Muscle of leg (tissue), 11 donors: ENCODE results near the gene TOGARAM1. TPM values are rescaled to one million over a fixed set of nuclear protein-coding genes. Genes with fewer than 3 reads are reported as not detected.
"Not testable (repeated sequence)": the region's sequence is repeated elsewhere in the genome, so short reads cannot be mapped to it uniquely, and the experiment has no call there.

ENCODE experiments used
- DNase-seq: peaks from one replicate; pipeline ENCODE4 v3.0.0; 2013
- H3K27ac ChIP-seq: one replicate; pipeline ENCODE4 v1.5.1; 2013; ENCODE audit warnings: mild to moderate bottlenecking, low read length, control low read depth
- H3K27me3 ChIP-seq: one replicate; pipeline ENCODE4 v1.6.1; 2013; ENCODE audit warnings: low read length; ENCODE audit not compliant: control insufficient read depth, insufficient read depth
- H3K36me3 ChIP-seq: one replicate; pipeline ENCODE4 v1.6.1; 2013; ENCODE audit warnings: low read length; ENCODE audit not compliant: control insufficient read depth, insufficient read depth
- H3K4me1 ChIP-seq: one replicate; pipeline ENCODE4 v1.6.1; 2013; ENCODE audit warnings: low read length; ENCODE audit not compliant: control insufficient read depth, insufficient read depth
- H3K4me3 ChIP-seq: one replicate; pipeline ENCODE4 v1.5.1; 2013; ENCODE audit warnings: low read length, control low read depth
- H3K9me3 ChIP-seq: replicated peaks from 2 replicates; pipeline ENCODE4 v1.6.1; 2013; ENCODE audit warnings: low read depth, low read length; ENCODE audit not compliant: control insufficient read depth
- WGBS: methylation state at CpG from one replicate; pipeline ENCODE4 v1.1.5; 2013; ENCODE audit warnings: missing lambda C conversion rate; ENCODE audit not compliant: insufficient coverage; 5-methylcytosine and 5-hydroxymethylcytosine counted together
- polyA plus RNA-seq, 8 donors: library from polyadenylated mRNA; unstranded; fragments of 120-200 nt; gene quantifications; one replicate each; pipeline versions ENCODE4 v1.2.1 to v1.2.3, GENCODE V29; 2013; ENCODE audit warnings: inconsistent platforms in 1 of 8, low replicate concordance in 1 of 8; ENCODE audit not compliant: insufficient read length in 8 of 8, insufficient read depth in 1 of 8
- total RNA-seq: library from RNA; stranded (reverse); fragments of 120-200 nt; gene quantifications from one replicate; pipeline ENCODE4 v1.2.4, GENCODE V29; 2013

TOGARAM1 gene
- total and polyA plus RNA-seq, 9 donors, result 20.5 to 29.9 (median 22.1) TPM

DNA sequence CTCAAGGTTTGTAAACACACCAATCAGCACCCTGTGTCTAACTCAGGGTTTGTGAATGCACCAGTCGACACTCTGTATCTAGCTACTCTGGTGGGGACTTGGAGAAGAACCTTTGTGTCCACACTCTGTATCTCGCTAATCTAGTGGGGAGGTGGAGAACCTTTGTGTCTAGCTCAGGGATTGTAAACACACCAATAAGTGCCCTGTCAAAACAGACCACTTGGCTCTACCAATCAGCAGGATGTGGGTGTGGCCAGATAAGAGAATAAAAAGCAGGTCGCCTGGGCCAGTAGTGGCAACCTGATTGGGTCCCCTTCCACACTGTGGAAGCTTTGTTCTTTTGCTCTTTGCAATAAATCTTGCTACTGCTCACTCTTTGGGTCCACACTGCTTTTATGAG is 119.1 kb downstream of the TOGARAM1 start:
- no CpG with 5 or more reads among the region's 3 CpGs for WGBS
- H3K36me3 ChIP-seq, H3K27me3 ChIP-seq, H3K27ac ChIP-seq, H3K4me1 ChIP-seq, DNase-seq, H3K9me3 ChIP-seq, H3K4me3 ChIP-seq: not testable (repeated sequence)

DNA sequence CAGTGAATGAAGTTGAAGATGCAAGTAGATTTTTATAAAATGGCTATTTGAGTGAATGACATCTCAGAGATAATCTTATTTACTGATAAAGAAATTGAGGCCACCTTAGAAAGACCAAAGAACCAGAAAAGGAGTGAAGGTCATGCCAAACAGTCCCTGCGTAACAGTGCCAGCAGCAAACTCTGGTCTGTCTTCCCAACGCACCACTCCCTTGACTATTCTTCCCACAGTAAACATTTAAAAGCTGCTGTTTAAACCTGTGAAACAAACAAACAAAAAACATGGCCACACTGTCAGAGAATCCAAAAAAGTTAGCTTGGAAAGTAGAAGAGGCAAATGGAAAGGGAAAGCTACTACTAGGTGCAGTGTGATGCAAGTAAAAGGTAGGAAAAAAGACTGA is 120.4 kb downstream of the TOGARAM1 start:
- H3K9me3 ChIP-seq, result no peaks in the 10 kb centered on the region
- no peaks in the 10 kb centered on the region for H3K36me3 ChIP-seq
- H3K27me3 ChIP-seq, result no peaks in the 10 kb centered on the region
- peaks cover 10% of the 10 kb centered on the region for H3K4me1 ChIP-seq
- no CpG with 5 or more reads among the region's 2 CpGs for WGBS
- H3K4me3 ChIP-seq, result no peak overlapping the region
- H3K27ac ChIP-seq, result no peak overlapping the region
- no peak for DNase-seq

DNA sequence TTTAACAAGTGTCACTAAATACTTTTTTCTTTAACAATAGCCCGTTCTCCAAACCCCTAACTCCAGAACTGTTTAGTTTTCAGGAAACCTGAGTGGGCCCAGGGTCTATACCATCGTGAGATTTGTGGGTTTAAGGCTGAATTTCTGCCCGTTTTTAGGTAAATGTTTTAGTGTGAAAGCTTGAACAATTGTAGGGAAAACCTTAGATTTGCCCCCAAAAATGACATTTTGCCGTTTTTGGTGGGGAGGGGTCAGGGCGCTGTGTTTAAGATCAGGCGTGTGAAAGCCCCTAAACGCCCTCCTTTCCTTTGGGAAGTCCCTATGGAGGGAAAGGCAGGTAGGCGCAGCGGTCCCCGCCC is 121.6 kb downstream of the TOGARAM1 start:
- H3K36me3 ChIP-seq, result no peaks in the 10 kb centered on the region
- H3K4me1 ChIP-seq, result peaks cover 10% of the 10 kb centered on the region
- no peak for DNase-seq
- no peaks in the 10 kb centered on the region for H3K9me3 ChIP-seq
- no peaks in the 10 kb centered on the region for H3K27me3 ChIP-seq
- peak overlapping the region; percentile 74 for H3K27ac ChIP-seq
- 0% methylated on average over 5 of the region's 10 CpGs for WGBS
- H3K4me3 ChIP-seq, result peak overlapping the region; percentile 65

DNA sequence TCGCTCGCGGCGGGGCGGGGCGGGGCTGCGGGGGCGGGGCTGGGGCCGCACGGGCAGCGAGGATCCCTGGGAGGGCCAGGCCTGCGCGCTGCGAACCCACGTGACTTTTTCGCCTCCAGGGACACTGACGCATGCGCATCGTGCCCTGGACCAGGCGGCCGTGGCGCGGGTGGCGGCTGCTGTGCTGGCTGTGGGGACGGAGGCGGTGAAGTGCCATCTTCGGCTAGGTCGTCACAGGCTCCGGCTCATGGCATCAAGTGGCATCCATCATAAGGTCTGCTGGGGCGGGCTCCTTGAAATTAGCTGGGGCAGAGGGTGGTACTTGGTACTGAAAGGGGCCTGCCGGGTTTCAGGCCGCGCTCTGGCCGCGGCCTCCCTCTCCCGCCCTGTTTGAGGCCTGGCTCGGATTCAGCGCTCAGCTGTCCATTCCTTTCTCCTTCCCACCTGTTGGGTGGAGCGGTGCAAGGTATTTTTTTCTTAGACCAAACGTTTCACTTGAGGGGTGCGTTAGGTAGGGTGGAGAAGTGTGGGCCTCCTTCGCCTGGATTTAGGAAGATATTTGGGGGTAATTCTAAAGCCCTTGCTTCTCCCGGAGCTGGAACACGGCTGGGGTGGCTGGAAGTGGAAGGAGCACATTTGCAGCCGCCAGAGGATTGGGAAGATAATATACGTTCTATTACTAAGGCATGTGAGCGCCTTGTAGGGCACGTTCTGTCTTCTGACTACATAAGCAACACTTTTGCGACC is 122.2 kb downstream of the TOGARAM1 start, which contains the start of gene PRPF39:
Gene PRPF39 (plus strand): TSS at position 141 of the 747 bp plus-strand sequence. CDS start 11,124 bp downstream, outside the sequence.
- Histone ChIP-seq H3K36me3 (no peaks in the 10 kb centered on the region), H3K4me3 (peak within 1 kb of the TSS; percentile 65), H3K27me3 (no peaks in the 10 kb centered on the region), H3K4me1 (peaks cover 10% of the 10 kb centered on the region), H3K9me3 (no peaks in the 10 kb centered on the region), H3K27ac (peak within 1 kb of the TSS; percentile 90)
- WGBS, result 0% methylated on average over 34 of the region's 49 CpGs
- DNase-seq, result peak; percentile 98

DNA sequence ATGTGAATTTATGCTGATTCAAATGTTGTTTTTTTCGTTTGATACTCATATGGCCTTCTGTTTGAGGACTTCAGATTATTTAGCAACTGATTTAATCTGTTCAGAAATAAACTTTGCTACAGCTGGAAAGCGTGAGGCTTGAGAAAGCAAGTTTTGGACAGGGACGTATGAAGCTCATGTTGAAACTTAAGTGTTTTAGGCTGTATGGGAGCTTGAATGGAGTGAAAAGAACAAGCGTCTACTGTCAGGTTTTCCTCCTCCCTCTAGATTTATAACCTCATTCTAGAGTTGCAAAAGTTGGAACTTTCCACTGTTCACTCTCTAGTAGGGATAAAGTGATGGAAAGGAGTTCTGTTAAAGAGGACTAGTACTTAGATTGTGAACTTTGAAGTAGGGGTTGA is 123.0 kb downstream of the TOGARAM1 start:
- H3K27ac ChIP-seq, result peak overlapping the region; percentile 74
- no CpG with 5 or more reads among the region's 4 CpGs for WGBS
- DNase-seq, result peak; percentile 34

DNA sequence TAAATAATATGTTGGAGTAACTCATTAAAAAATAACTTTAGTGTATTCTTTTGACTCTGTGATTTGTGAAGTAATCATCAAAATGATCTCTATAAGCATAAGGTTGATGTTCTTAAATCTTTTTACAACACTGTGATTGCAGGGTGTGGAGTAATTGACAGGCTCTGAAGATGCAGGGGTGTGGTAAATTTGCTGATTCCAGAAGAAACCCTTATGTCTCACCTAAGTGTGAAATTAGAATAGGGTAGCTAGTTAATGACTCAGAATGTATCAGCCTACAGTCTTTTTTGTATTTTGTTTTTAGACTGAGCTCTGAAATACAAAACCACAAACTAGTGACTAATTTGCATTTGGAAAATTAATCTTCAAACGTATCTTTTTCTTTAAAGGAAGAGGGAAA is 127.8 kb downstream of the TOGARAM1 start:
- Histone ChIP-seq H3K9me3 (no peaks in the 10 kb centered on the region), H3K4me3 (no peak overlapping the region), H3K36me3 (no peaks in the 10 kb centered on the region), H3K27me3 (no peaks in the 10 kb centered on the region), H3K27ac (no peak overlapping the region), H3K4me1 (peaks cover 6% of the 10 kb centered on the region)
- WGBS, result no CpG with 5 or more reads among the region's 1 CpG
- no peak for DNase-seq

More for the DNA sequence above, 123.0 kb downstream of the TOGARAM1 start:
- Histone ChIP-seq H3K9me3 (no peaks in the 10 kb centered on the region), H3K4me3 (peak overlapping the region; percentile 65), H3K4me1 (peaks cover 10% of the 10 kb centered on the region), H3K36me3 (no peaks in the 10 kb centered on the region), H3K27me3 (no peaks in the 10 kb centered on the region)

DNA sequence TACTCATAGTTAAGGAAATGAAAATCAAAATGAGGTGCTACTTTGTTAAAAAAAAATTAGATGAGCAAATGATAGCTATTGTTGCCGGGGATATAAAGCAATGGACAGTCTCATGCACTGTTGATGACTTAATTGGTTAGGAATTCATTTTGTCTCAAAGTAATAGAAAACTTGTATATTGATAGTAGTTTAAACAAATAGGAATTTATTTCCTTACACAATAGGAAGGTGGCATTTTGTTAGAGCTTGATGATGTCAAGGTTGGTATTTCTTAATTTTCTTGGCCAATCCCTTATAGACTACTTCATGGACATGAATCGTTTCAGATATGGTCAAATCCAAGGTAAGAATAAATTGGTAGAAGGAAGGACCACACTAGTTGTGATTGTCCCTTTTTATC is 129.7 kb downstream of the TOGARAM1 start:
- peaks cover 10% of the 10 kb centered on the region for H3K36me3 ChIP-seq
- H3K9me3 ChIP-seq, result no peaks in the 10 kb centered on the region
- no peaks in the 10 kb centered on the region for H3K27me3 ChIP-seq
- no peak overlapping the region for H3K27ac ChIP-seq
- no CpG with 5 or more reads among the region's 2 CpGs for WGBS
- no peak overlapping the region for H3K4me3 ChIP-seq
- no peak for DNase-seq
- H3K4me1 ChIP-seq, result no peaks in the 10 kb centered on the region

DNA sequence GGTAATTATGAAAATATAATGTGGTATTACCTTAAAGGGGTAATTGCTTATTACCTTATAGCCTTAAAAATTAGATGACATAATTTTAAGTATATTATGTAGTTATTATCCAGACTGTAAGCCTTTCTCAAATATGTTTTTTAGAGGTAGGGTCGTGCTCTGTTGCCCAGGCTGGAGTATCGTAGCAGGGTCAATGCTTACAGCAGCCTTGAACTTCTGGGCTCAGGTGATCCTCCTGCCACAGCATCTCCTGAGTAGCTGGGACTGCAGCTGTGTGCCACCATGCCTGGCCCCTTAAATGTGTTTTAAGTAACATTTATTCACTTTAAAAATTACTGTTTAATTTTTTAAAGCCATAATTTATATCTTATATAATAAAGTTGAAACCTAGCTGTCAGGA is 132.3 kb downstream of the TOGARAM1 start:
- Histone ChIP-seq H3K27me3 (no peaks in the 10 kb centered on the region), H3K4me1 (no peaks in the 10 kb centered on the region), H3K9me3 (no peaks in the 10 kb centered on the region), H3K36me3 (peaks cover 11% of the 10 kb centered on the region), H3K4me3 (no peak overlapping the region), H3K27ac (no peak overlapping the region)
- no CpG with 5 or more reads among the region's 2 CpGs for WGBS
- no peak for DNase-seq

DNA sequence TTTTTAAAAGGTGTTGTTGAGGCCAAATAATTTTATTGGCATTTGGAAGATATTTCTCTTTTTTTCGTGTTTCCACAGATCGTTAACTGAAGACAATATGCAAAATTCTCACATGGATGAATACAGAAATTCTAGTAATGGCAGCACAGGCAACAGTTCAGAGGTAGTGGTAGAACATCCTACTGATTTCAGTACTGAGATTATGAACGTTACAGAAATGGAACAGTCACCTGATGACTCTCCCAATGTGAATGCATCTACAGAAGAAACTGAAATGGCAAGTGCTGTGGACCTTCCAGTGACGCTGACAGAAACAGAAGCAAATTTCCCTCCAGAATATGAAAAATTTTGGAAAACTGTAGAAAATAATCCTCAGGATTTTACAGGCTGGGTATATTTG is 133.2 kb downstream of the TOGARAM1 start:
- no peaks in the 10 kb centered on the region for H3K27me3 ChIP-seq
- H3K4me1 ChIP-seq, result no peaks in the 10 kb centered on the region
- DNase-seq, result no peak
- H3K9me3 ChIP-seq, result no peaks in the 10 kb centered on the region
- H3K27ac ChIP-seq, result no peak overlapping the region
- peaks cover 17% of the 10 kb centered on the region for H3K36me3 ChIP-seq
- no peak overlapping the region for H3K4me3 ChIP-seq
- no CpG with 5 or more reads among the region's 4 CpGs for WGBS

DNA sequence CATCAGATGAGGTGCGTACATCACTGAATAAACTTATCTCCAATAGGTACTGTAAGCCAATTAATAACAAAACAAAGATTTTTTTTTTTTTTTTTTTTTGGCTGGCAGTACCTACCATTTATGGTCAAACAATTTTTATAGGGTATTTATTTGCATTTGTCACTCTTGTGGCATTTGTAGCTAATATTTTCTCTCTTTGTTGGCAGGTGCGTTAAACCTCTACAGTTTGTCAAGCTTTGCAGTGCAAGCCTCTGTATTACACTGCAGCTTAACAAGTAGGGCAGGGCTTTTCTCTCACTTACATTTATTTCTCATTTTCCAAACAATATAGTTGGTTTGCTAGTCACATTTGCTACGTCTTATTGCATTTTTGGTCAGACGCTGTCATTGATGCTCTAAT is 134.2 kb downstream of the TOGARAM1 start:
- Histone ChIP-seq H3K9me3 (no peaks in the 10 kb centered on the region), H3K4me1 (no peaks in the 10 kb centered on the region), H3K36me3 (peaks cover 19% of the 10 kb centered on the region), H3K27ac (no peak overlapping the region), H3K4me3 (no peak overlapping the region), H3K27me3 (no peaks in the 10 kb centered on the region)
- no peak for DNase-seq
- 100% methylated on average over 3 of the region's 4 CpGs for WGBS

DNA sequence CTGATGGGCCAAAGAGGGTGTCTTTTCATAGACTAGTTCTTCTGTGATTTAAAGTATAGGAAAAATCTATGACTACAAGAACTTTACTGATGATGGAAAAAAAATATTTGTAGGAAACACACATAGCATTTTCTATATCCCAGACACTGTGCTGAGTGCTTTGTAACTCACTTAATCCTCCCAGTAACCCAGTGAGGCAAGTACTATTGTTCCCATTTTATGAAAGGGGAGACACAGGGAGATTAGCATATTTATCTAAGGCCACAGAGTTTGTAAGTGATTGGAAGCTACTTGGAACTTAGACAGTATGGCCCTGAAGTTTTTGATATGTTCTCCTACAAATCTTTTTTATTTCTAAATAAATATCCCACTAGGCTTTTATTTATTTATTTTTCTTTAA is 141.8 kb downstream of the TOGARAM1 start:
- H3K4me1 ChIP-seq, result no peaks in the 10 kb centered on the region
- H3K27ac ChIP-seq, result no peak overlapping the region
- H3K36me3 ChIP-seq, result peaks cover 21% of the 10 kb centered on the region

More for the DNA sequence above, 141.8 kb downstream of the TOGARAM1 start:
- H3K4me3 ChIP-seq, result no peak overlapping the region
- no peaks in the 10 kb centered on the region for H3K9me3 ChIP-seq
- DNase-seq, result no peak
- H3K27me3 ChIP-seq, result no peaks in the 10 kb centered on the region
